Gastroesophageal sphincter (tissue), 2 donors: ENCODE measurements around the gene RBBP7.

Experiments used
- POLR2A ChIP-seq, 2 donors: fragments of 450-650 bp; IDR thresholded peaks; one replicate each; pipeline ENCODE4 v1.6.1; 2017; ENCODE audit warnings: antibody characterized with exemption in 2 of 2, mild to moderate bottlenecking in 2 of 2, moderate library complexity in 1 of 2
- POLR2AphosphoS5 ChIP-seq: sonication (generic); formaldehyde crosslinking; IDR thresholded peaks from one replicate; pipeline ENCODE4 v1.6.1; 2017; ENCODE audit warnings: antibody characterized with exemption

DNA sequence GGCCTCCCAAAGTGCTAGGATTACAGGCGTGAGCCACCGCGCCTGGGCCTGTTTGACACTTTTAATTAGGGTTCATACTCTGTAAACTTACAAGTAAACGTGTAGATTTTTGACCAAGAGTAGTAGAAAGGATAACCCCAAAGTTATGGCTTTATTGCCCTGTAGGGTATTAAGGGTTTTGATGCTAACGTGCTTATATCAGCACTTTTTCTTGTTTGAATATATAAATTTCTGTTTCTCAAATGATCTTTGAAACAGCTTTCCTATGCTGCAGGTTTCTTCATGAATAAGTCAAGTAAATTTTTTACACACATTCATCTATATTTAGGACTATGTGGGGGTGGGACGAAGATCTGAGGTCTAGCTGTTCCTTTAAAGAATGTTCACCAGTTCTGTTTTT lies 47.0 kb upstream of the RBBP7 start:
- TF ChIP-seq POLR2A (IDR thresholded peaks at IDR 0.05) (no peak), POLR2AphosphoS5 (no peak)
